Endodermal cell (in vitro differentiated cells): ENCODE measurements around the gene MEGF11. TPM values are rescaled to one million over a fixed set of nuclear protein-coding genes. Genes with fewer than 3 reads are reported as not detected.

Experiments
- DNase-seq: peaks from one replicate; pipeline ENCODE4 v3.0.0-alpha.2; 2017
- H3K27ac ChIP-seq: 2 replicates; pipeline ENCODE4 v1.5.1; 2013; ENCODE audit warnings: mild to moderate bottlenecking, low read depth, low read length, moderate library complexity
- H3K27me3 ChIP-seq: 2 replicates; pipeline ENCODE4 v1.6.1; 2013; ENCODE audit warnings: mild to moderate bottlenecking, low read length, moderate library complexity; ENCODE audit not compliant: insufficient read depth, control insufficient read depth, poor library complexity, severe bottlenecking
- H3K36me3 ChIP-seq: 2 replicates; pipeline ENCODE4 v1.7.0; 2013; ENCODE audit warnings: mild to moderate bottlenecking, low read length, moderate library complexity; ENCODE audit not compliant: control insufficient read depth, insufficient read depth
- H3K4me1 ChIP-seq: one replicate; pipeline ENCODE4 v1.7.0; 2013; ENCODE audit warnings: low read length; ENCODE audit not compliant: control insufficient read depth, insufficient read depth
- H3K4me3 ChIP-seq: 2 replicates; pipeline ENCODE4 v1.5.1; 2013; ENCODE audit warnings: mild to moderate bottlenecking, low read length, moderate library complexity
- H3K9ac ChIP-seq: 2 replicates; pipeline ENCODE4 v1.6.1; 2013; ENCODE audit warnings: mild to moderate bottlenecking, low read length, moderate library complexity; ENCODE audit not compliant: poor library complexity, severe bottlenecking; ENCODE audit errors: extremely low read depth
- H3K9me3 ChIP-seq: 2 replicates; pipeline ENCODE4 v1.6.1; 2013; ENCODE audit warnings: mild to moderate bottlenecking, low read length, moderate library complexity; ENCODE audit not compliant: control insufficient read depth
- H3K27ac Mint-ChIP-seq: 2 replicates; pipeline ENCODE4 v1.8.0; 2020; ENCODE audit warnings: mixed read lengths
- H3K27me3 Mint-ChIP-seq: 2 replicates; pipeline ENCODE4 v1.8.0; 2021; ENCODE audit warnings: mild to moderate bottlenecking, mixed read lengths; ENCODE audit not compliant: insufficient read depth
- H3K36me3 Mint-ChIP-seq: 2 replicates; pipeline ENCODE4 v1.8.0; 2020; ENCODE audit warnings: low read depth, mixed read lengths
- H3K4me1 Mint-ChIP-seq: 2 replicates; pipeline ENCODE4 v1.8.0; 2020; ENCODE audit warnings: mixed read lengths
- H3K4me3 Mint-ChIP-seq: 2 replicates; pipeline ENCODE4 v1.8.0; 2020; ENCODE audit warnings: mild to moderate bottlenecking, moderate library complexity, mixed read lengths
- H3K9me3 Mint-ChIP-seq: 2 replicates; pipeline ENCODE4 v1.8.0; 2020; ENCODE audit warnings: mild to moderate bottlenecking, mixed read lengths
- WGBS, 2 experiments: methylation state at CpG; one replicate each; pipeline versions ENCODE4 v1.1.5 to v1.1.7; 2013; ENCODE audit warnings: missing lambda C conversion rate in 2 of 2, mixed read lengths in 1 of 2; ENCODE audit not compliant: insufficient coverage in 1 of 2, insufficient read length in 1 of 2; 5-methylcytosine and 5-hydroxymethylcytosine counted together
- total RNA-seq, 2 donors: library from RNA; stranded (reverse); fragmentation: NEBNext Ultra II Directional in 1 of 2; extraction: Animal tissue kit (Norgen Biotek cat#: 25700) in 1 of 2; gene quantifications; 2 replicates in 1 of 2; 3 replicates in 1 of 2; pipeline ENCODE4 v1.2.1, GENCODE V29; 2021
- TF ChIP-seq, protein P1 (sequence below): fragments of 200-600 bp; sonication (generic); conservative IDR thresholded peaks from 2 replicates; pipeline ENCODE4 v1.5.0; 2021; ENCODE audit warnings: antibody characterized with exemption, mild to moderate bottlenecking

The MEGF11 gene
- total RNA-seq, 2 donors from 2014 or later = 0.73 to 1.2 TPM

DNA sequence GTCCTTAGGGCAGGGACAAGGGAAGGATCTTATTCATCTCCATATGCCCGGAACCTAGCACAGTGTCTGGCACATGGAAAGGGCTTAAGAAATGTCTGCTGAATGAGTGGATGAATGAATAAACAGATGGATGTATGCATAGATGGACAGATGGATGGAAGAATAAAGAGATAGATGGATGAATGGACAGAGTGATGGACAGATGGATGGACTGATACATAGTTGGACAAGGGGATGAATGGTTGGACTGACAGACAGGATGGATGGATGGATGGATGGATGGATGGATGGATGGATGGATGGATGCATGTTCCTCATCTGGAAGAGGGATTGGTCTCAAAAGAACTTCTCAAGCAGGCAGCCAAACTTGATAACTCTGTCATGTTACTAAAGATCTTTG is 177.6 kb downstream of the MEGF11 start:
- Mint-ChIP-seq H3K4me3 (no peak overlapping the region), H3K9me3 (no peaks in the 10 kb centered on the region), H3K4me1 (peaks cover 11% of the 10 kb centered on the region), H3K27ac (no peak overlapping the region), H3K27me3 (peaks cover 12% of the 10 kb centered on the region), H3K36me3 (no peaks in the 10 kb centered on the region)
- no peak for DNase-seq
- H3K36me3 ChIP-seq = no peaks in the 10 kb centered on the region
- no peaks in the 10 kb centered on the region for H3K4me1 ChIP-seq
- H3K4me3 ChIP-seq = no peak overlapping the region
- H3K27ac ChIP-seq = no peak overlapping the region
- H3K27me3 ChIP-seq = no peaks in the 10 kb centered on the region
- WGBS, 2 experiments = 92 to 97% methylated on average over 1 of the region's 1 CpG
- TF ChIP-seq, protein P1, sequence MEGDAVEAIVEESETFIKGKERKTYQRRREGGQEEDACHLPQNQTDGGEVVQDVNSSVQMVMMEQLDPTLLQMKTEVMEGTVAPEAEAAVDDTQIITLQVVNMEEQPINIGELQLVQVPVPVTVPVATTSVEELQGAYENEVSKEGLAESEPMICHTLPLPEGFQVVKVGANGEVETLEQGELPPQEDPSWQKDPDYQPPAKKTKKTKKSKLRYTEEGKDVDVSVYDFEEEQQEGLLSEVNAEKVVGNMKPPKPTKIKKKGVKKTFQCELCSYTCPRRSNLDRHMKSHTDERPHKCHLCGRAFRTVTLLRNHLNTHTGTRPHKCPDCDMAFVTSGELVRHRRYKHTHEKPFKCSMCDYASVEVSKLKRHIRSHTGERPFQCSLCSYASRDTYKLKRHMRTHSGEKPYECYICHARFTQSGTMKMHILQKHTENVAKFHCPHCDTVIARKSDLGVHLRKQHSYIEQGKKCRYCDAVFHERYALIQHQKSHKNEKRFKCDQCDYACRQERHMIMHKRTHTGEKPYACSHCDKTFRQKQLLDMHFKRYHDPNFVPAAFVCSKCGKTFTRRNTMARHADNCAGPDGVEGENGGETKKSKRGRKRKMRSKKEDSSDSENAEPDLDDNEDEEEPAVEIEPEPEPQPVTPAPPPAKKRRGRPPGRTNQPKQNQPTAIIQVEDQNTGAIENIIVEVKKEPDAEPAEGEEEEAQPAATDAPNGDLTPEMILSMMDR = no peak
- no peak overlapping the region for H3K9ac ChIP-seq
- no peaks in the 10 kb centered on the region for H3K9me3 ChIP-seq

DNA sequence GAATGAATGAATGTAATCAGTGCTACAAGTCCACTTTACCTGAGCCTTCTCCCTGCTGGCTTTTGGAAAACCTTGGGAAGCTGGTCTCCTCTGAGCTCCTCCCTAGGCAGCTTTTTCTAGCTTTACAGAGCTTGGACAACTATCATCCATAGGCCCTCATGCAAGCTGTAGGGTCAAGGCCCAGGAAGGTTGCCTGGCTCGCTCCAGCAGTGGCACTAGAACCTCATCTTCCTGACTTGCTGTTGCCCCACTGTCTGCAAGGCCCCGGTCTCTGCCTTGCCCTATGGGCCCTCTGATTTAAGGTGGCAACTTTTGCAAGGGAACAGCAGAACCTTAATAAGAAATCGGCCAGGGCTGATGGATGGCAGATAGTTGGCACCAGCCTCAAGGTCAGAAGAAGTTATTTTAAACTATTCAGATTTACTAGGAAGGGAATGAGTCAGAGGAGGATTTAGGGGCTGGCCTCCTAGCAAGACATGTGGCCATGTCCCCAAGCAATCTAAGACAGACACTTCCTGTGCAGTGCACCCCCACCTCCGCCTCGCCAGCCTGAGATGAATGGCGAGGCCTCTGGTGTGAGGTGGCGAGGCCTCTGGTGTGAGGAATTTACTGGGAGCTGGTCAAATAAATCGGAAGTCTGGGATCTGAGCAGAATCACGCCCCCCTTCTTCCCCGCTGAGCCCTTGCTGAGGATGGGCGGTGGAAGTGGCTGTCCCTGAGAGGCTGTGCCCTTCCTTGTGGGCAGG is 180.8 kb downstream of the MEGF11 start:
- H3K9me3 Mint-ChIP-seq = no peaks in the 10 kb centered on the region
- H3K9ac ChIP-seq = no peak overlapping the region
- WGBS, 2 experiments = 80 to 84% methylated on average over 8 to 11 of the region's 11 CpGs
- no peak overlapping the region for H3K27ac Mint-ChIP-seq
- TF ChIP-seq, protein P1 = no peak
- no peak overlapping the region for H3K4me3 ChIP-seq
- H3K9me3 ChIP-seq = no peaks in the 10 kb centered on the region
- peaks cover 11% of the 10 kb centered on the region for H3K4me1 Mint-ChIP-seq
- peak; percentile 67 for DNase-seq
- H3K27ac ChIP-seq = no peak overlapping the region
- no peaks in the 10 kb centered on the region for H3K4me1 ChIP-seq
- peaks cover 12% of the 10 kb centered on the region for H3K27me3 Mint-ChIP-seq
- H3K4me3 Mint-ChIP-seq = no peak overlapping the region
- no peaks in the 10 kb centered on the region for H3K27me3 ChIP-seq
- H3K36me3 Mint-ChIP-seq = no peaks in the 10 kb centered on the region
- no peaks in the 10 kb centered on the region for H3K36me3 ChIP-seq

DNA sequence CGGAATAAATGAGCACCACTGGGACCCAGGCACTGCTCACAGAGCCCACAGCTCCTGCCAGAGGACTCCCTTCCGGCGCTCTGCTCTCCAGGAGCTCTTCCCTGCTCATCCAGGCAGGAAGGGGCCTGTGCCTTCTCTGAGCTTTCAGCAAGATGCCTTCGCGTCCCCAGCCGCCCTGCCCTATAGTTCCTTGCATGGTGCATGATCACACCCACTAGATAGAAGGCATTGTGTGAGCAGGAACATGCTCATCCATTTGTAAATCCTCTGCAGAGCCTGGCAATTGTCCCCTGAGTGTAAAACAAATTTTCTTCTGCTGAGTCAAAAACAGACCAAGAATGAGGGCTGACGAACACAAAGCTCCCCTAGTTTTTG is 181.6 kb downstream of the MEGF11 start:
- Mint-ChIP-seq H3K27me3 (peaks cover 10% of the 10 kb centered on the region), H3K36me3 (no peaks in the 10 kb centered on the region), H3K4me3 (no peak overlapping the region), H3K4me1 (peaks cover 11% of the 10 kb centered on the region), H3K27ac (no peak overlapping the region), H3K9me3 (no peaks in the 10 kb centered on the region)
- TF ChIP-seq, protein P1 = no peak
- 84 to 88% methylated on average over 7 of the region's 7 CpGs for WGBS, 2 experiments
- Histone ChIP-seq H3K27ac (no peak overlapping the region), H3K27me3 (no peaks in the 10 kb centered on the region), H3K4me3 (no peak overlapping the region), H3K9me3 (no peaks in the 10 kb centered on the region), H3K9ac (no peak overlapping the region), H3K4me1 (no peaks in the 10 kb centered on the region), H3K36me3 (no peaks in the 10 kb centered on the region)
- peak; percentile 56 for DNase-seq
